ENCODE measurements around the gene ABCA2.

ABCA2 gene

GRCh38 chr9:137057545-137057944 lies 29.5 kb upstream of the ABCA2 start:
- no peaks in the 10 kb centered on the region for H3K9me3 ChIP-seq (ENCODE audit: insufficient read depth, low read depth, low read length)
- no peaks in the 10 kb centered on the region for H3K36me3 ChIP-seq (ENCODE audit: insufficient read depth, low read depth, low read length)
- H3K4me3 ChIP-seq (ENCODE audit: low read length), result no peak overlapping the region
- no peak overlapping the region for H3K27ac ChIP-seq (ENCODE audit: low read length)
- peaks cover 49% of the 10 kb centered on the region for H3K27me3 ChIP-seq (ENCODE audit: insufficient read depth, low read length)
- no peak overlapping the region for H3K9ac ChIP-seq (ENCODE audit: low read depth, low read length)
- H3K4me1 ChIP-seq (ENCODE audit: insufficient read depth, low read length), result no peaks in the 10 kb centered on the region

- H3K9ac ChIP-seq (ENCODE audit: low read depth, low read length), result no peak overlapping the region
- H3K36me3 ChIP-seq (ENCODE audit: insufficient read depth, low read depth, low read length), result no peaks in the 10 kb centered on the region
- no peaks in the 10 kb centered on the region for H3K9me3 ChIP-seq (ENCODE audit: insufficient read depth, low read depth, low read length)
- no peak overlapping the region for H3K4me3 ChIP-seq (ENCODE audit: low read length)
- H3K27ac ChIP-seq (ENCODE audit: low read length), result no peak overlapping the region
- no peaks in the 10 kb centered on the region for H3K4me1 ChIP-seq (ENCODE audit: insufficient read depth, low read length)
- peaks cover 56% of the 10 kb centered on the region for H3K27me3 ChIP-seq (ENCODE audit: insufficient read depth, low read length)
Observed at GRCh38 chr9:137056739-137057415, 28.8 kb upstream of the ABCA2 start.

GRCh38 chr9:137055385-137056364 lies 27.6 kb upstream of the ABCA2 start:
- Histone ChIP-seq H3K9ac (ENCODE audit: low read depth, low read length) (no peak overlapping the region; the same call in 1 of the 2 replicates), H3K36me3 (ENCODE audit: insufficient read depth, low read depth, low read length) (no peaks in the 10 kb centered on the region), H3K4me3 (ENCODE audit: low read length) (no peak overlapping the region), H3K9me3 (ENCODE audit: insufficient read depth, low read depth, low read length) (no peaks in the 10 kb centered on the region), H3K27me3 (ENCODE audit: insufficient read depth, low read length) (peaks cover 68% of the 10 kb centered on the region), H3K4me1 (ENCODE audit: insufficient read depth, low read length) (no peaks in the 10 kb centered on the region), H3K27ac (ENCODE audit: low read length) (no peak overlapping the region)

- H3K4me3 ChIP-seq (ENCODE audit: low read length), result no peak overlapping the region
Observed at GRCh38 chr9:137054932-137055384, 26.9 kb upstream of the ABCA2 start.

GRCh38 chr9:137053944-137054931 lies 26.2 kb upstream of the ABCA2 start, which contains the start of gene ENTPD2:
ENTPD2 (minus strand) TSS chr9:137054061; CDS start chr9:137053997, 64 bp downstream.
- Histone ChIP-seq H3K27me3 (ENCODE audit: insufficient read depth, low read length) (peaks cover 82% of the 10 kb centered on the region), H3K4me1 (ENCODE audit: insufficient read depth, low read length) (no peaks in the 10 kb centered on the region), H3K9me3 (ENCODE audit: insufficient read depth, low read depth, low read length) (no peaks in the 10 kb centered on the region), H3K27ac (ENCODE audit: low read length) (no peak within 1 kb of the TSS), H3K9ac (ENCODE audit: low read depth, low read length) (no peak within 1 kb of the TSS), H3K4me3 (ENCODE audit: low read length) (peak within 1 kb of the TSS; percentile 49; the same call in 1 of the 2 replicates), H3K36me3 (ENCODE audit: insufficient read depth, low read depth, low read length) (no peaks in the 10 kb centered on the region)

More at GRCh38 chr9:137054932-137055384, 26.9 kb upstream of the ABCA2 start:
- Histone ChIP-seq H3K36me3 (ENCODE audit: insufficient read depth, low read depth, low read length) (no peaks in the 10 kb centered on the region), H3K27me3 (ENCODE audit: insufficient read depth, low read length) (peaks cover 75% of the 10 kb centered on the region), H3K27ac (ENCODE audit: low read length) (no peak overlapping the region), H3K9ac (ENCODE audit: low read depth, low read length) (no peak overlapping the region), H3K9me3 (ENCODE audit: insufficient read depth, low read depth, low read length) (no peaks in the 10 kb centered on the region), H3K4me1 (ENCODE audit: insufficient read depth, low read length) (no peaks in the 10 kb centered on the region)

- Histone ChIP-seq H3K27me3 (ENCODE audit: insufficient read depth, low read length) (peaks cover 82% of the 10 kb centered on the region), H3K27ac (ENCODE audit: low read length) (no peak overlapping the region), H3K36me3 (ENCODE audit: insufficient read depth, low read depth, low read length) (no peaks in the 10 kb centered on the region), H3K9me3 (ENCODE audit: insufficient read depth, low read depth, low read length) (no peaks in the 10 kb centered on the region), H3K4me3 (ENCODE audit: low read length) (peak overlapping the region; percentile 49; the same call in 1 of the 2 replicates), H3K4me1 (ENCODE audit: insufficient read depth, low read length) (no peaks in the 10 kb centered on the region), H3K9ac (ENCODE audit: low read depth, low read length) (no peak overlapping the region)
Observed at GRCh38 chr9:137052998-137053943, 25.2 kb upstream of the ABCA2 start.

GRCh38 chr9:137052293-137052692 lies 24.3 kb upstream of the ABCA2 start:
- H3K9me3 ChIP-seq (ENCODE audit: insufficient read depth, low read depth, low read length), result no peaks in the 10 kb centered on the region
- H3K27me3 ChIP-seq (ENCODE audit: insufficient read depth, low read length), result peaks cover 91% of the 10 kb centered on the region
- H3K4me3 ChIP-seq (ENCODE audit: low read length), result no peak overlapping the region
- H3K9ac ChIP-seq (ENCODE audit: low read depth, low read length), result no peak overlapping the region
- no peaks in the 10 kb centered on the region for H3K4me1 ChIP-seq (ENCODE audit: insufficient read depth, low read length)
- H3K36me3 ChIP-seq (ENCODE audit: insufficient read depth, low read depth, low read length), result no peaks in the 10 kb centered on the region
- no peak overlapping the region for H3K27ac ChIP-seq (ENCODE audit: low read length)

GRCh38 chr9:137051145-137051724 lies 23.2 kb upstream of the ABCA2 start:
- Histone ChIP-seq H3K9ac (ENCODE audit: low read depth, low read length) (no peak overlapping the region), H3K4me1 (ENCODE audit: insufficient read depth, low read length) (no peaks in the 10 kb centered on the region), H3K36me3 (ENCODE audit: insufficient read depth, low read depth, low read length) (no peaks in the 10 kb centered on the region), H3K4me3 (ENCODE audit: low read length) (no peak overlapping the region), H3K9me3 (ENCODE audit: insufficient read depth, low read depth, low read length) (no peaks in the 10 kb centered on the region), H3K27me3 (ENCODE audit: insufficient read depth, low read length) (peaks cover 92% of the 10 kb centered on the region), H3K27ac (ENCODE audit: low read length) (no peak overlapping the region)

- no peak overlapping the region for H3K27ac ChIP-seq (ENCODE audit: low read length)
Observed at GRCh38 chr9:137050570-137050969, 22.5 kb upstream of the ABCA2 start.

More at GRCh38 chr9:137050570-137050969, 22.5 kb upstream of the ABCA2 start:
- no peaks in the 10 kb centered on the region for H3K4me1 ChIP-seq (ENCODE audit: insufficient read depth, low read length)
- no peak overlapping the region for H3K4me3 ChIP-seq (ENCODE audit: low read length)
- H3K27me3 ChIP-seq (ENCODE audit: insufficient read depth, low read length), result peaks cover 86% of the 10 kb centered on the region
- no peaks in the 10 kb centered on the region for H3K9me3 ChIP-seq (ENCODE audit: insufficient read depth, low read depth, low read length)
- no peaks in the 10 kb centered on the region for H3K36me3 ChIP-seq (ENCODE audit: insufficient read depth, low read depth, low read length)
- no peak overlapping the region for H3K9ac ChIP-seq (ENCODE audit: low read depth, low read length)

Data from iPS-20b (cell line).